GM18526 (cell line): ENCODE measurements around the gene NSMCE1.

ENCODE experiments used
- POLR2A ChIP-seq: IDR thresholded peaks from 3 replicates; pipeline ENCODE4 v1.6.1; 2011; ENCODE audit not compliant: insufficient read length; ENCODE audit errors: extremely low read depth

Gene NSMCE1

DNA sequence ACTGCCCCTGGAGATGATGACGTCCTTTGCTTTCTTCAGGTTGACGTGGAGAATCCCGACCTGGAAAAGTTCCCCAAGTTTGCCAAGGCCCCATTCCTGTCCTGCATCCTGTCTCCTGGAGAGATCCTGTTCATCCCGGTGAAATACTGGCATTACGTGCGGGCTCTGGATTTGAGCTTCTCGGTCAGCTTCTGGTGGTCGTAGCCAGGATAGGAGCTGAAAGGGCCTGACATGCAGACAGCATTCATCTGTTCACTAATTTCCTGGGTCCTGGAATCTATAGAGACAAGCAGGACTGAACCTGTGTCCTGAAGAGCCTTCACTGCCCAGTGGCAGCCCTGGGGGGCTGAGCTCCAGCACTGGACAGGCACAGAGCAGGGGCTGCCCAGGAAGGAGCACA lies 48.0 kb downstream of the NSMCE1 start:
- no peak for TF ChIP-seq POLR2A

GRCh38 chr16:27220120-27220519 lies 48.5 kb downstream of the NSMCE1 start:
- no peak for TF ChIP-seq POLR2A

DNA sequence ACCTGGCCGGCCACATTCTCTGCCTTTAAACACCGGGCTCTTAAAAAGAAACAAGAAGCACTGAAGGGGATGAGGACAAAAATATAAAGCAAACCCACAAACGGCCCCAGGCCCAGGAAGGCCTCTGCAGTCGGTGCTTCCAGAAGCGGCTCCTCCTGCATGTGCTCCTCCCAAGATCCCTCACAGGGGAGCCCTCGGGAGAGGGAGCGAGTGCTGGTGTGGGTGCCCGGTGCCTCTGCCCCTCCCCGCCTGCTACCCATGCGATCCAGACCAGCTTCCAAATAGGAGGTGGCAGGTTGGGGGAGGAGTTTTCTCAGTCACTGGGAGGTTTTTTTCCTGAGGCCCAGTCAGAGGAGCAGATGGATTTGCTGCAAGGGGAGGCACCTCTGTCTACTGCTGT lies 49.4 kb downstream of the NSMCE1 start:
- no peak for TF ChIP-seq POLR2A

DNA sequence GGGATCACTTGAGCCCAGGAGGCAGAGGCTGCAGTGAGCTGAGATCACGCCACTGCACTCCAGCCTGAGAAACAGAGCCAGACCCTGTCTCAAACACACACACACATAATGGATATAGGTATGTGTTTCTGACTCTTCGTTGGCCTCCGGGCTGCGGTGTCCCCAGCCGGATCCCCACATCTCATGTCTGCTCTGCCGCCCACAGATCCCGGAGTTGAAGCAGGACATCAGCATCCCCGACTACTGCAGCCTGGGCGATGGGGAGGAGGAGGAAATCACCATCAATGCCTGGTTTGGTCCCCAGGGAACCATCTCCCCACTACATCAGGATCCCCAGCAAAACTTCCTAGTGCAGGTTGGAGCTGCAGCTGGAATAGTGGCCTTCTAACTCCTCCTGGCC lies 49.8 kb downstream of the NSMCE1 start:
- TF ChIP-seq POLR2A, result no peak

DNA sequence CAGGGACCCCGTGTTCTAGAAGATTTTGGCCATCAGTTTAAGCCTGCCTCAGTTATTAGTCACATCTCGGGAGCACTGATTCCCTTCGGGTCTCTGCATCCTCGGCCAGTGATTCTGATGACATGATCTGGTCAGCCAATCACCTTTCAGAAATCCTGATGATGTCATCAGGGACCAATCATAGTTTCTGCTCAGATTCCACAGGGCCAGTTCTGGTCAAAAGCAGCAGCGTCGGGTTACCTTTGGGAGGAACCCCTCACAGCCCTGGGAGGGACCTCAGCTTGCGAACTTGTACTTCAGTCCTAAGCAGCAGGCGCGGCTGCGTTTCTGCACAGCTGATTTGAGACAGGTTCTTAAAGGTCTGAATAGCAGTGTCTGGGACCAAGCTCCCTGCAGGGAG lies 51.3 kb downstream of the NSMCE1 start:
- TF ChIP-seq POLR2A, result no peak

DNA sequence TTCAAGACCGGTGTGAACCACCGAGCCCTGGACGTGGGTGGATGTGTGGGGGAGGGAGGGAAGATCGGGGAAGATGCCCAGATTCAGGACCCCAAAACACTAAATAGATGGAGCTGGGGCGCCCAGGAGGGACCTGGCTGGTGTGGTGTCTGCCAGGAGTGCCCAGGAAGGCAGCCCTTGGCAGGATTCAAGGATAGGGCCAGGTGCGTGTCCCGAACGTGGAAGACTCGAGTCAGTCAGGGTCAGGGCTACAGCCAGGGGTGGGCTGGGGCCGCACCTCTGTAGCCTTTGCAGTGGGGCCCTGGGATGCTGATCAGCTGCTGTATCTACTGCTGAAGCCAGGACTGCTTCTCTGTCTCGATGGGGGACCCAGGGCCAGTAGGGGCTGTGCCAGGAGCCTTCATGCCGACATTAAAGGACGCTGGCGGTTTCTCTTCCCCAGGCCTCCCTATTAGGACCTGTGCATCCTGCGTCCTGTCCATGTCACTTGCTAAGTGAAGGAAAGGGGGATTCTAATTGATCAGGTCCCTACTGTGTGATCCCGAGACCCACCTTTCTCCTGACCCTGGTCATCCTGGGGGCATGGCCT lies 52.2 kb downstream of the NSMCE1 start:
- TF ChIP-seq POLR2A, result no peak

DNA sequence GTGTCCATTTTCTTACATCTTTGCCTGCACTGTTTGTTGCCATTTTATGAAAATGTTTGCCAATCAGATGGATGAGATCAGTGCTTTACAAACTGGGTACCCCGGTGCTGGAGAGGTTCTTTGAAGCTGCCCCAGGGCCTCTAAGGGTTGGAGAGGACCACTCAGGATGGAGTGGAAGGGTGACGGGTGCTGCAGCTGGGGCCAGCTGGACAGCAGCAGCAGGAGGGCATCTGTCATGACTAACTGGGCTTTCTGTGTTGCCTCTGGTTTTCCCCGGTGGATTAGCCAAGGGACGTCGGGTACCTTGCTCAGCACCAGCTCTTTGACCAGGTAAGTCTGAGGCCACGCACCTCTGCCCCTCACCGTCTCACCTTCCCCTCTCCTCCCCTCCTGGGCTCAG lies 52.9 kb downstream of the NSMCE1 start:
- no peak for TF ChIP-seq POLR2A

DNA sequence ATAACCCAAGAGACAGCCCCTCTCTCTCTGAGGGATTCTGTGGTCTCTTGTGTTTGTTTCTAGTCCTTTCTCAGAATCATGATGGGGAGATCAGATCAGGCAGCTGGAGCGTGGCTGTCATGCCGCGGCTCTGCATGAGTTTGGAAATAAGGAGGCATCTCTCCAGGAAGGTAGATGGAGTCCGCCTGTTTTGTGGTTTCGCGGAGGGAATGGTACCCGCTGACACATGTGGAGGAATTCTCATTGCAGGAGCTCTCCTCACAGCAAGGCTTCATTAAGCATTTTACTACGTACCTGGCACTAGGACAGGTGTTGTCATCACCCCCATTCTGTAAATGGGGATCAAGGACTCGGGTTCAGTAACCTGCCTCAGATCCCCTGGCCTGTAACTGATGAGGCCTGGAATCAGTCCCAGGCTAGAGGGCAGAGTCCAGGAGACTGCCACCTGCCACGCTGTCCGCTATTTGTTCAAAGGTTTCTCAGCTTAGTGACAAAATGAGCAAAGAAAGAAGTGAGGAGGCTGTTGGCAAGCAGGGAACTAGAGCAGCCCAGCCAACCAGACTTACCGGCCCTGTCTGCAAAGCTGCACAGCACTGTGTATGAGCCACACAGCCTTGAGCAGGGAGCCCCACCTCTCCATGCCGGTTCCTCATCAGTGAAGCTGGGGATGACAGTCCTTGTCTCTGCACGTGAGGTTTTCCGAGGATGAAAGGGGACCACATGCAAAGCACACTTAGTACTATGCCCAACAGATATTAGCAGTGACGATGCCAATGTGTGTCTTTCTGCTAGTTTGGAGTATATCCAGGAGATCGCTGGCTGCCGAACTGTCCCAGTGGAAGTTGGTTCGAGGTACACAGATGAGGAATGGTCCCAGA lies 54.2 kb downstream of the NSMCE1 start:
- TF ChIP-seq POLR2A, result no peak

DNA sequence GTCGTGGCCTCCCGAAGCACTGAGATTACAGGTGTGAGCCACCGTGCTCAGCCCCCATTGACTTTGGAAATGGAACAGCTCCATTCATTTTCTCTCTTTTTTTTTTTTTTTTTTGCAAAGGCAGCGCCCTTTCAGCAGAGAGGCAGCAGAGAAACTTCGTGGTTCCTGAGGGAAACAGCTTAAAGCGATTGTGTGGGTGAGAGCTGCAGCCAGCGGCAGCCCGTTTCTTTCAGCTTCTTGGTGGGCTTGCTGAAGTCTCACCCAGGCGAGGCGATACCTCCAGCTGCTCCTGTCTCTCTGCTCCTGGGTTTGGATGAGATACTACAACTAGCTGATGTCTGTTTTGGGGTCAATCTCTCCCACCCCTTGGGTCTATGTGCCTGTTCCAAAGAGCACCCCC lies 57.5 kb downstream of the NSMCE1 start:
- no peak for TF ChIP-seq POLR2A

GRCh38 chr16:27210174-27210573 lies 58.4 kb downstream of the NSMCE1 start:
- TF ChIP-seq POLR2A, result no peak

DNA sequence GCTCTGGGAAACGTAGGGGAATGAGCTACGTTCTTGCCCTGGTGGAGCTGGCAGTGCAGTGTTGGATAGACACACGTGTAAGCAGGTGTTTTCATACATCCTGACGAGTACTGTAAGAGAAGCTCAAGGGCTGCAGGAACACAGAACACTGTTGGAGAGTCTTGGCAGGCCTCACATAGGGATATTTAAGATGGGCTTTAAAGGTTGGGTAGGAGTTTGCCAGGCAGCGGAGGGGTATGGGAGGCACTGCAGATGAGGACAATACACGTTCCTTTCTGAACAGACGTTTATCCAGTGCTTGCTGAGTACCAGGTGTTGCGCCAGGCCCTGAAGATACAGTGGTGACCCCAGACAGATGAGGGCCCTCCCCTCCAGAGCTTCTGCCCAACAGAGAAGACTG lies 59.0 kb downstream of the NSMCE1 start:
- TF ChIP-seq POLR2A, result no peak

- TF ChIP-seq POLR2A, result no peak
Measured at GRCh38 chr16:27208796-27209195, 59.8 kb downstream of the NSMCE1 start.

DNA sequence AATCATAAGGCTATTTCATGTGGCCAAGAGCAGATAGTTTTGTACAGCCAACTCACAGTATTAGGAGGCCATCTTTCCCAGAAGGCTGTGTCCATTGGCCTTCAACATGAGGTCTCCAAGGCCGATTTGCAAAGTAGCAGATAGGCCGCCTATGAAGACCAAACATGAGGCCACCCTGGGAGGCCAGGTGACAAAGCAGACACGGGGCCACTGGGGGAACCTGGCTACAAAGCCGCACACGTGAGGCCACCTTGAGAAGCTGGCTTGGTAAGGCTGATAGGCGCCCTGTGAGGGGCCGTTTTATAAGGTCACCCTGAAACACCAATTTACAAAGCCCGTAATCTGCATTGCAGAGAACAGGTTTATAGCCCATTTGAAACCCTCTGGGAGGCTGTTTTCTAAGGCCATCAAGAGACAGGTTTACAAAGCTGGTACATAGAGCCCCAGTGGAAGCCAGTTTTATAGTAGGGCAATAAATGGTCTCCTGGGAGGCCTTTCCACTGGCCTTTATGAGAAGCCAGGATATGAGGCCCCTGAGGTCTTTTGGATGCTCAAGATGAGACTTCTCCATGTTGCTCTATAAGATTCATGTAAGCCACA lies 60.4 kb downstream of the NSMCE1 start:
- TF ChIP-seq POLR2A, result no peak

DNA sequence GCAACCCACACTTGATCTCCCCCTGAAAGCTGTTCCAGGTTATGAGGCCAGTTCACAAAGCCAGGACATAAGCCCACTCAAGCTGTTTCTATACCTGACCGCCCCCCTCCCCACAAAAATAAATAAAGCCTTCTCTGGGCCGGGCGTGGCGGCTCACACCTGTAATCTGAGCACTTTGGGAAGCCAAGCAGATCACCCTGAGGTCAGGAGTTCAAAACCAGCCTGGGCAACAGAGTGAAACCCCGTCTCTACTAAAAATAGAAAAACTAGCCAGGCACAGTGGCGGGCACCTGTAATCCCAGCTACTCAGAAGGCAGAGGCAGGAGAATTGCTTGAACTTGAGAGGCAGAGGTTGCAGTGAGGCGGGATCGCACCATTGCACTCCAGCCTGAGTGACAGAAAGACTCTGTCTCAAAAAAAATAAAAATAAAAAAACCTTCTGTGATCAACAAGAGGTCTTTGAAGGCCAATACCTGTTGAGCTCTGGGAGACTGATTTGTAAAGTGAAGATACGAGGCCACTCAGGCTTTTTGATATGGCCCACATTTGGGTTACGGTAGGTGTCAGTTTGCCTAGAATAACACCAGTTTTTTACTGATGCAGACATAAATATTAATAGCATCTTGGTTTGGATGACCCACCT lies 63.0 kb downstream of the NSMCE1 start:
- TF ChIP-seq POLR2A, result no peak

- no peak for TF ChIP-seq POLR2A
Measured at GRCh38 chr16:27204312-27204915, 64.2 kb downstream of the NSMCE1 start.

- TF ChIP-seq POLR2A, result peak; percentile 87
Measured at GRCh38 chr16:27203507-27204311, 64.9 kb downstream of the NSMCE1 start, which contains the start of gene KDM8. Gene KDM8 (plus strand): TSS chr16:27203526. CDS start chr16:27210124, 6,598 bp downstream.
